GM19238 (cell line): ENCODE measurements around the gene MAGOH.
"Not testable (repeated sequence)": the region's sequence is repeated elsewhere in the genome, so short reads cannot be mapped to it uniquely, and the experiment has no call there.

Experiments used
- DNase-seq: peaks from one replicate; pipeline ENCODE4 v3.0.0; 2011; ENCODE audit warnings: low spot score; ENCODE audit not compliant: insufficient read length

MAGOH gene

DNA sequence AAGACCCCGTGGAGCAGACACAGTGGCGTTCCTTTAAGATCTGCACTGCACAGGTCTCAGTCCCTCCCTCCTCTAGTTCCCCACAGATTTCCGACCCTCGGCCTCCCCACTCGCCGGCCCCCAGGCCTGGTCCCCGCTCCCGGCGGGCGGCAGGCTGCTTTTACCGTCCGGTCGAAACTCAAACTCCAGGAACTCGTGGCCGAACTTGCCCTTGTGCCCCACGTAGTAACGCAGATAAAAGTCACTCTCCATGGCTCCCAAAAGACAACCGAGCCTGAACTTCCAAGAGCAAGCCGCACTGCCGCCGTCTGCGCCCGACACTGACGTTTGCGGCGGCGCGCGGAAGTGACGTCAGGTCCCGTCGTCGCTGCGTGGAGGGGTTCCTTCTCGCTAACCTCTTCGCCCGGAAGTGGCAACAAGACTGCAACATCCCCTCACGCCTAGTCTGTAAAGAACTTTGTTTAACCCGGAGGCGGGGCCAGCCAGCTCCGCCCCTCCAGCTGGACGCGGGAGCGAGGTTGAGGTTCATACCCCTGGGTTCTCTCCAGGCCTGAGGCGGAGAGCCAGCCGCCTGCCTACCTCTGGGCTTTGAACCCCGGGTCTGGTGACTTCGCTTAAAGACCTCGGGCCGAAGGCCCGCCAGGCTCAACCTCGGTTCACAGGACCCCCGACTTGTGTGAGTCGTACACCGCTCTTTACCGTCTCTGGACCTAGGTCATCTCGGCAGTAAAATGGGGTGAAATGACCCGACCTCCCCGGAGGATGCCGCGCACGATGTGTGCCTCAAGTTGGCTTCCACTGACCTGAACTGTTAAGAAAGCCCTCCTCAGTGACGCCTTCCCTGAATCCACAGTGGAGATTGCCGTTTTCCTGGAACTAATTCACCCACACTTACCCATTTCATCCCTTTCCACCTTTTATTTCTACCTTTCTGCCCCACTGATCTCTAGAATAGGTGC is at the start of gene MAGOH:
TSS of gene MAGOH (minus strand) at position 322 of the 959 bp plus-strand sequence. CDS start at position 252, 70 bp downstream.
- peak; percentile 92 for DNase-seq

DNA sequence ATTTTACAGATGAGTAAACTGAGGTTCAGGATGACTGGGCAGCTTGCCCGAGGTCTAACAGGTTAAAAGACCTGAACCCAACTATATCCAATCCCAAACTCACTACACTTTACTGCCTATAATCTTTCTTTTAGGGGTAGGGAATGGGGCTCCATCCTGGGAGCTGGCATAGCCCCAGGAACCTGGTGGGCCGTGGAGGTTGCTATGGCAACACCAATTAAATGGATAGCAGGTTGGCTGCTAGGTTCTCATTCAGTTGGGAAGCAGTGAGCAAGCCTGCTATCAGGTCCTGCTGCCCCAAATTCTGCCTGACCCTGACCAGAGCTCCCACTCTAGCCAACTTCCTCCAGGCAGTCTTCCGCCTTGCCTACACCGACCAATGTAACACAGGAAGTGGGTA is 48.6 kb upstream of the MAGOH start:
- no peak for DNase-seq

DNA sequence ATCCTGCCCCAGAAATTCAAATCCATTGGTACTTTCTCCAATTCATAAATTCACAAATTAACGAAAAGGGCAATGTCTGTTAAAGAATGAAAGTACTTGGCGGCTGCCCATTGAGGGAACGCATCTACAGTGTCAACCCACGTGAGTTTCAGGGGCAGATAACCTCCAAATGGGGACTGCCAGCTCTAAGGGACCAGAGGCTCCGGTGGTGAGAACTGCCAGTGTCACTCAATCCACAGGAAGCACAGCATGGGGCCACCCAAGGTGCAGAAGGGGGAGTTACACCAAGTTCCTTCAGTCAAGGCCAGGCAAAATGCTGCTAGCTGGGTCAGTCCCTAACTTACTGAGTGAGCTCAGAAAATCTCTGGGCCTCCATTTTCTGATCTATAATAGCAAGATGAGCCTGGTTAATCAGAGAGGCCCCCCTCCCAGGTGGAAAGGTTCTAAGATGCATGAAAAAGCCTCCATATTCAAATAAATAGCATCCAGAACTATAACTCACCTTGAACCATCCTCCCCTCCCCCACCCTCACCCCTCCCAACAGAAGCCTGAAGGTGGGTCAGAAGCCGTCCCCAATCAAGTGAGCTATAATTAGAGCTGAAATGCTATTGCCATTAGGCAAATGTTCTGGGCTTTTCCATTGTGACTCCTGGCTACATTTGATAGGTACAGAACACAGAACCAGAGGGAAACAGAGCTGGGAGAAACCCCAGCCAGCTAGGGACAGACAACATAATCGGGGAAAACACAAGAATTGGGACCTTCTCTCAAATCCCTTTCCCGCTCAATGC is 47.8 kb upstream of the MAGOH start:
- no peak for DNase-seq

DNA sequence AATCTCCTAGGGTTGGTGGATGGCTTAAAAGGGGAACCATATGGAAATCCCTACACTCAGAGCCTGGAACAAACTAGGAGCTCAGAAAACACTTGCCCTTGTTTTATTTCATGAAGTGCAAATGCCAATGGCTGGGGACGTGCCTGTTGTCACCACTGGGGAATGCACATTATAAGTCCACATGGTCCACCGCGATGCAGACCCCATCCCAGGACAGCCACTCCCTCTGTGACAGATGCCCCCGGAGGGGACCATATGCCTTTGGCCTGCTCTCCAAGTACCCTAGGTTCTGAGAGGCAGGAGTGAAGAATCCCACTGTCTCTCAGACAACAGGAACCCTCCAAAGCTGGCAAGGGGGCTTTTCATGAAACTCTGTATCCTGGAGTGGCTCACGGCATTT is 47.2 kb upstream of the MAGOH start:
- no peak for DNase-seq

DNA sequence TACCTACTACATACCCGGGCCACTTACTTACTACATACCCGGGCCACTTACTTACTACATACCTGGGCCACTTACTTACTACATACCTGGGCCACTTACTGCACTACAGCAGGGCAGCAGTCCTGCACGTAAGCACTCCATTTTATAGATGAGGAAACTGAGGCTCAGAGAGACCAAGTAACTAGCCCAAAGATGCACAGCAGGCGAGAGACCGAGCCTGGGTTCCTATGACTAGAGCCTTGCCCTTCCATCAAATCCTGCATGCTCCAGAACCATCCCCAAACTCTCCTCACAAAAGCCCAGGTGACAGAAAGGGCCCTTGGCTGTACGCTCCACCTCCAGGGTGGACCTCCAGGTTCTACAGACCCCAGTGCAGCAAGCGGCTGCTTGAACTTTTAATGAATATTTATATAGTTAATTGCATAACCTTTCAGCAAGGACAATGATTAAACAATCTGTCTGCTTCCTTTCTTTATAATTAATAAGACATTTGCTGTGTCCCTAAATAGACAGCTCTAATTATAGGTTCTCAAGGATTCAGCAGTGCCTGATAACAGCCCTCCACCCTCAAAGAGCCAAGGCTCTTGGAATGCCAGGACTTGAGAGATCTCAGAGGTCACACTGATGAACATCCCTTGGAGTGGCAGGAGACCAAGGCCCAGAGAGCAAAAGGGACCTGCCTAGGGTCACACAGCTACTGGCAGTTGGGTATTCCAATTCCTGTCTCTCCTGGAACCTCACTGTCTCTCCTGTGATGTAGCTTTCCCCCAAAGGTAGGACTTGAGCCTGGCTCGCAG is 46.1 kb upstream of the MAGOH start:
- no peak for DNase-seq

DNA sequence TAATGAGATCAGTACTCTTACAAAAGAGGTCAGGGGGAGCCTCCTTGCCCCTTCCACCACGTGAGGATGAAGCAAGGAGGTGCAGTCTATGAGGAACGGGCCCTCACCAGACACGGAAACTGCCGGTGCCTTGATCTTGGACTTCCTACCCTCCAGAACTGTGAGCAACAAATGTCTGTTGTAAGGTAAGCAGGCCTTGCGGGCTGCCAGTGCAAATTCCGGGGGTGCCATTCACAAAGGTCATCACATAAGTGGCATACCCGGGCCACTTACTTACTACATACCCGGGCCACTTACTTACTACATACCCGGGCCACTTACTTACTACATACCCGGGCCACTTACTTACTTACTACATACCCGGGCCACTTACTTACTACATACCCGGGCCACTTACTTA is 44.8 kb upstream of the MAGOH start:
- not testable (repeated sequence) for DNase-seq

DNA sequence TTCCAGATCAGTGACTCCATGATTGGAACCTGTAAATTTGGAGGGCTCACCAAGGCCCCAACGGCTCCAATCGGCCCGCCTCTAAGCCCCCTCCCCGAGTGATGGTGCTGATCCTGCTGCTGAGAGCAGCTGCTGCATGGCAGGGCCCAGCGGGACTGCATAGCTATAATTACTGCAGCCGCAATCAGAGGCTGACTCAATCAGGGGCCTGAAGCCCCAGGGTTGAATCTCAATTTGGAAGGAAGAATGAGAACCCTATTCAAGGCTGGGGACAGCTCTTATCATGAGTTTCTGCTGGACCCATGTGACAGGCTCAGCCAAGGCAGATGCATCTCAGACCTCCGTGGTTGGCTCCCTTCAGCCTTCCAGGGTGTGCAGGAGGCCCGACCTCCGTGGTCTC is 42.8 kb upstream of the MAGOH start:
- no peak for DNase-seq

DNA sequence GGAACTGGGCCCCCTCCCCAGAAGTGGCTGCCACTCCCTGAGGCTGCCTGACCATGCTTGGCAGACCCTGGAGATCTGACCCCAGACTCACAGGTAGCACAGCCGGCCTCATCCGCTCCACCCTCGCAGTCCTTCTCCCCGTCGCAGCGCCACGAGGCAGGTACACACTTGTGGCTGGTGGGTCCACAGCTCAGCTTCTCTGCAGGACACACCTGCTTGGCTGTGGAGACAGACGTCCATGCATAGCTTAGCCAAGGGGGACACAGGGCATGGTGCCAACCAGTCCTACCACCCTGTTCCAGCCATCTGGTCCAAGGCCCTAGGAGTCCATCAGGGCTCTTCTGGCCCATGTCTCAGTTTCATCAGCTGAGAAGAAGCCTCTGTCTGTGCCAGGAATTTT is 42.2 kb upstream of the MAGOH start:
- no peak for DNase-seq

DNA sequence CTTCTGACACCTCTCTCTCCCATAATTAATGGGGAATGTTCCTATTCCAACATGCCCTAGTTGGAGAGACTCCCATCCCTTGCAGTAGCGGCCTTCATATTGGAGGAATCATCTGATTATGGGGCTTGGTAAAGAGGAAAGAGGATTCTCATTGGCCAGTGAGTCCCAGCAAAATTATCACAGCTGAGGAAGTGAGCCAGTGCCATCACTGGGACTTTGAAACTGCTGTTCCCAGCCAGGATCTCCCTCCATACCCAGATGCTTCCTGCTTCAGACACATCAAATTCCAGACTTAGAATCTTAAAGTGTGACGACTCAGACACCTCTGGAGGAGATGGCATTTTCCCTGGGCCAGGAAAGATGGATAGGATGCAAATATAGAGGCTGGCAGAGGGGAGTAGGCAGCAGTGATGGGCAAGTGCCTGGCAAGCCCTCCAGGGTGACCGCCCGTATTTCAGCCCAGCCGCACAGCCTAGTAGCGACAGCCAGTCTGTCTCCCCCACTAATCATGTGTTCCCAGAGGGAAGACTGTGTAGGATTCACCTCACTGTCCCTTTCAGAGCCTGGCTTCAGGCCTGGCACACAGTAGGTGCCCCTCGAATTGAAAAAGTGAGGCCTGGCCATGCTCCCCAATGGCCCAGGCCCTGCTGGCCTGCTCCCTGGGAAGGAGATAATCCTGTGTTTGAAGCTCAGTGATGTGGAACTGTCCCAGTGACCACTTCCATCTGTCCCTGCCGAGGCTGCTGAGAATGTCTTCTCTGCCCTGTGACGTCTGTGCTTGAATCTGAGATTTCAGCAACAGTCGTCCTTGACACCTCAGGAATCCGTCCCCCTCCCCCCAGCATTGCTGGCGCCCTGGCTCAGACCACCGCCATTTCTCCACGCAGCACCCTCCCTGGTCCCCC is 41.2 kb upstream of the MAGOH start:
- no peak for DNase-seq

DNA sequence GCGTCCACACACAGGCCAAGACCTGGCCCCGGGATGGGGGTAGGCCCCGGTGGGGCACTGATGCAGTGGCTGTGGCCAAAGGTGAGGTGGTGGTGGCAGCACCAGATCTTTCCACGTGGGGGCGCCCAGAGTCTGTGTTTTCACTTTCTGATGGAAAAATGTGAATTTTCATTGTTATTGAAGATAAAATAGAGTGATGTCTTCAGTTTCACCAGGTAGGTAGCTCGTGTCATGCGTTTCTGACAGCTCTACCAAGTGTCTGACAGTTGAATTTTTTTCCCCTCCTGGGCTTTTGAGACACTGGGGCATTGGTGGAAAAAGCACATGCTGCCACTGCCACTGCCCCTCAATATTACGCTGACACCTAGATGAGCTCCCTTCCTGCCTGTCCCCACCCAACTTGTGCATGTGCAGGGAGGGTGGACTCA is 40.0 kb upstream of the MAGOH start:
- peak; percentile 74 for DNase-seq

DNA sequence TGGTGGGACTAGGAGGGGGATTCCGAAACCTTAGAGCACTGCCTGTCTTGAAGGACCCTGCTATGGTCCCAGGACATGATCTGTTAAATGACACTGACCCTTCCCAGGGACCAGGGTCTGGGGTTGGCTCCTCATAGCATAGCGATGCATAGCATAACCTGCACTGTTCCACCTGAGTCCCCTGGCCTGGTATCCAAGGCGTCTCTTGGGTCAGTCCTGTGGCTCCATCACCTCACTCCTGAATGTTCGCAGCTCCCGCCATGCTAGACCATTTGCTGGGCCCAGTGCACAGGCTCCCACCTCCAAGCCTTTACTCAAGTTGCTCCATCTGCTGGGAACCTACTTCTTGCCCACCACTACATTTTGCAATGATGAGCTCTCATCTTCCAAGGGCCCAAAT is 39.0 kb upstream of the MAGOH start:
- no peak for DNase-seq

DNA sequence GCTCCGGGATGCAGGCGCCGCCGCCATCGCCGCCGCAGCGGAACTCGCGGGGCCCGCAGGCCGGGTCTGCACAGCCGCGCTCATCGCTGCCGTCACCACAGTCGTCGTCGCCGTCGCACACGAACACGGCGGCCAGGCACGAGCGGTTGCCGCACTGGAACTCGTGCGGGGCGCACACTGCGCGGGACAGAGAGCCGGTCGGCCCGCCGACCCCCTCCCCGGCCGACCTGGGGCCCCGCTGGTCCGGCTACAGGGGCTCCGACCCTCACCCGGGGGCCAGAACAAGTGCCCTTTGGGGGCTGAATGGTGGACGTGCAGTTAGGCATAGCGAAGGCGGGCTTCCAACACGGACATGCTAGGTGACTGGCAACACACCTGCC is 38.6 kb upstream of the MAGOH start:
- DNase-seq = no peak

DNA sequence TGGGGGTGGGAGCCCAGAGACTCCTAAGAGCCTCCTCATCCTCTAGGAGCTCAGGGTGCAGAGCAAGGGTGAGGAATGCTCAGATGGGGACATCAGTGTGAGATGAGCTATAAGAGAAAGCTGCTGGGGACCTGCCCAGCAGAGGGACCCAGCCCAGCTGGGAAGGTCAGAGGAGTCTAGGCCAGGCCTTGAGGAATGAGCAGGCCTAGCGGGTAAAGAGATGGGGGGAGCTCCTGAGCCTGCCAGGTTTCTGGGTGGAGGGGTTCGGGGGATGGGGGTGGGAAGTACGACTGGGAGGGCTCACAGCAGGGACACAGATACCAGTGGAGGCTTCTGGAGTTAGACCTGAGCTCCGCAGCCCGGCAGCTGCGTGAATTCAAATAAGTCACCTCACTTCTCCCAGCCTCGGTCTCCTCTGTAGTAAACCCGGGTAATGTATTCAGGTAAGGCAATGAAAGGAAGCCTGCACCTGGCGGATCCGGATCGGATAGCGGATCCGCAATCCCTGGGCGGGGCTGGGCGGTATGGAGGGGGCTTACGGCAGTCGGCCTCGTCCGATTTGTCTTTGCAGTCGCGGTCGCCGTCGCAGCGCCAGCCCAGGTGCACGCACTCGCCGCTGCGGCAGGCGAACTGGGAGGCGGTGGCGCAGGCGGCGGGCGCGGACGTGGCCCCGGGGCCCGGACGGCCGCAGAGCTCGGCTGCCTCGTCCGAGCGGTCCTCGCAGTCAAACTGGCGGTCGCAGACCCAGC is 38.0 kb upstream of the MAGOH start:
- no peak for DNase-seq

DNA sequence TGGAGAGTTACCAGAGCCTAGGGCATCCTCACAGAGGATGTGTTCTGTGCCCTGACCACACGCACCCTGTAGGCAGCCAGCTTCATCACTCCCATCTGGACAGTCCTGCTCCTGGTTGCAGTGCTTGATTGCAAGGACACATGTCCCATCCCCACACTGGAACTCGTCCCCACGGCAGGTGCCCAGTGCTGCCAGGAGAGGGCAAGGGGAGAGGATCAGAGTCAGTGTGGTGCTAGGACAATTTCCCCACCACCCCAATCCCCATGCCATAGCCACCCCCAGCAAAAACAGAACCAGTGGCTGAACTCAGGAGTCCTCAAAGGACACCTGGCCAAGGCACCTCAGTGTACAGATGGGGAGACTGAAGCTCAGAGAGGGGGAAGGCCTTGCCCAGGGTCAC is 37.2 kb upstream of the MAGOH start:
- no peak for DNase-seq

DNA sequence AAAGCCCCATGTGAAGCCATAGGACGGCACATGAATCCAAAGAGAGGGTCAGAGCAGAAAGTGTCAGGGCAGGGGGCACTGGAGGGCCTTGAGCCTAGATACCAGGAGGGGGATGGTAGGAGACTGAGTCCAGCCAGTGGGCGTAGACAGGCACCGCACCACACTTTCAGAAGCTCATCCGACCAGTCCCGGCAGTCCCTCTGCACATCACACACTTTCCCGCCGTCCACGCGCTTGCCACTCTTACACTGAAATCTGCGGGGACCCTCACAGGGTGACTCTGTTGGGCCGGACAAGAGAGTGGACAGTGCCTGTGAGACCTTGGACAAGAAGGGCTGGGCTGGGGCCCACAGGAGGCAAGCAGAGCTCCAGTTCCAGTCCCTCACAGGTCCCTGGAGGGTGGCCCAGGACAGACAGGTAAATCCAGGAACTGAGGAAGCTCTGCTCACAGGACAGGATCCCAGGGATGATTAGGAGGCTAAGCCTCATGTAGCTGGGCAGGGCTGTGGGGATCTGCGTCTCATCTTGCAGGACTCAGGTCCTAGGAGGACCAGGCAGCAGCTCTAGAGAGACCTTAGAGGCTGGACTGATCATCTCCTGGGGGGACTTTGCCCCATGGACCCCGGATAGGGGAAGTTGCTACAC is 36.3 kb upstream of the MAGOH start:
- no peak for DNase-seq

DNA sequence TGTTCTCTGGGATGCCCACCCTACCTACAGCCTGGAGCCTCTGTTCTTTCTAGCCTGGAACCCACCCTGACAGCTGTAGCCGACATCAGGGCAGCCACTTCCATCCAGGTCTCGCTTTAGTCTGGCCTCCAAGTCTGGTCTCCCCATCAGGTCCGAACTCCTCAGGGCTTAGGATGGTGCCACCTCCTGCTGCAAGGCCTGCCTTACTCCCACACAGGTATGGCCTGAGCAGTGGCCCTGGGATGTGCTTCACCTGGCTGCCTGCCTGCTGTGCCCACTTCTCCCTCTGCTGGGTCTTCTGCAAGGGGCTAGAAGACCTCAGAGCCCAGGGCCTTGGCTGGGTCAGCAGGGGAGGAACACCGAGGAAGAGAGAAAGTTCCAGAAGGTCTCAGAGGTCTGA is 35.7 kb upstream of the MAGOH start:
- DNase-seq = no peak

DNA sequence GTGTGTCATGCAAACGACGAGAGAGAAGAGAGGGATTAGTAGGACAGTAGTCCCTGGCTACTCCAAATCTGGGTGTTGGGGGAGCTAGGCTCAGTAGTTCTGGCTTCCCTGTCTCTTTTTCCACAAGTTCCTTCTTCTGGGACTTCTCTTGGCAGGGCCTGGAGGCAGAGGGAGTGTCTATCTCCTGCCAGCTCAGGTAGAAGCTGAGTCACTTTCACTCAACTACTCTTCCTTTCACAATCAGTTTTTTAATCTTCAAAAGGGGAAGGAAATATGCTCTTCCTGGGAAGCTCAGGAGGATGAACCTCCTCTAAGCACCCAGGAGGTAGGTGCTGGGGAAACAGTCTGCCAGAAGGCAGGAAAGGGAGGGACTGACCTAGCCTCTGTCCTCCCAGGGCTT is 35.2 kb upstream of the MAGOH start:
- DNase-seq = no peak

DNA sequence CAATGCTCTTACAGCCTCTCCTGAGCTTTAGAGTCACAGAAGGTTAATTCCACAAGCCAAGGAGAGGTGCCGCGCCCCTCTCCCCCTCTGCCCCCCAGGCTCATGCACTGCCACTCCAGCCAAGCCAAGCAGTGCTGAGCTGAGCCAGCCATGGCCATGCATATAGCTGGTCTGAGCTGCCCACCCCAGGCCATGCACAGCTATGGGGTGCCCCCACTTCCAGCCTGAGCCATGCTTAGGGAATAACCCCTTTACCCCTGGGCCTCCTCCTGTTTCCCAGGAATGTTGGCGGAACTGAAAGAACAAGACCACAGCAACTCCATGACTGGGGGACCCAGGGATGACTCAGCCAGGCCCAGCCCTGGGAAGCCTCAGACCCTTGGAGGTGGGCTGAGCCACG is 34.0 kb upstream of the MAGOH start:
- DNase-seq = no peak

DNA sequence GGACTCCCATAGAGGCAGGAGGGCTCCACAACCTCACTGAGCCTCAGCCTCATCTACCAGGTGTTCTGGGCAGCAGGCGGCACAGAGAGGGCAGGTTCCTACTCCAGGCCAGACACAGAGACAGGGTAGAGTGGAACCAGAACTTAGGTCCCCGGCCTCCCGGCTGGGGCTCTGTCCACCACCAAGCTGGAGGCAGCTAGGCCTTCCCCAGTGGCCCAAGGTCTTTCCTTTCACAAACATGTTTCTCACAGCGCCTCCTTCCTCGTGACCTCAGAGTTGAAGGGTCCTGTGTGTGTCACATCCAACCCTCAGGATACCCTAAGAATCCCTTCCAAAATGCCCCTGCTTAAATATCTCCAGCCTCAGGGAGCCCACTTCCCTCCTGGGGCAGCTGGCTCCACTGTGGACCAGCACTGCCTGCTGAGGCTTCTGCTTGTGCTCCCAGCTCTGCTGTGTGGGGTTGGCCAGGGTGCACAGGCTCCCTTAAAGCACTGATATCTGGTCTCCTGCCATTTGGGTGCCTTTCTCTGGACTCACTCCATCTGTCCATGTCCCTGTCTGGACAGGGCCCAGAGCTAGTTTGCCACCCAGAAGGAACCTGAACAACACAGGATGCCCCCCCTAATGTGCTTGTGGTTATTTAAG is 33.2 kb upstream of the MAGOH start:
- DNase-seq = no peak
